ENCODE data around the gene AQP2.

AQP2 gene, protein sequence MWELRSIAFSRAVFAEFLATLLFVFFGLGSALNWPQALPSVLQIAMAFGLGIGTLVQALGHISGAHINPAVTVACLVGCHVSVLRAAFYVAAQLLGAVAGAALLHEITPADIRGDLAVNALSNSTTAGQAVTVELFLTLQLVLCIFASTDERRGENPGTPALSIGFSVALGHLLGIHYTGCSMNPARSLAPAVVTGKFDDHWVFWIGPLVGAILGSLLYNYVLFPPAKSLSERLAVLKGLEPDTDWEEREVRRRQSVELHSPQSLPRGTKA

DNA sequence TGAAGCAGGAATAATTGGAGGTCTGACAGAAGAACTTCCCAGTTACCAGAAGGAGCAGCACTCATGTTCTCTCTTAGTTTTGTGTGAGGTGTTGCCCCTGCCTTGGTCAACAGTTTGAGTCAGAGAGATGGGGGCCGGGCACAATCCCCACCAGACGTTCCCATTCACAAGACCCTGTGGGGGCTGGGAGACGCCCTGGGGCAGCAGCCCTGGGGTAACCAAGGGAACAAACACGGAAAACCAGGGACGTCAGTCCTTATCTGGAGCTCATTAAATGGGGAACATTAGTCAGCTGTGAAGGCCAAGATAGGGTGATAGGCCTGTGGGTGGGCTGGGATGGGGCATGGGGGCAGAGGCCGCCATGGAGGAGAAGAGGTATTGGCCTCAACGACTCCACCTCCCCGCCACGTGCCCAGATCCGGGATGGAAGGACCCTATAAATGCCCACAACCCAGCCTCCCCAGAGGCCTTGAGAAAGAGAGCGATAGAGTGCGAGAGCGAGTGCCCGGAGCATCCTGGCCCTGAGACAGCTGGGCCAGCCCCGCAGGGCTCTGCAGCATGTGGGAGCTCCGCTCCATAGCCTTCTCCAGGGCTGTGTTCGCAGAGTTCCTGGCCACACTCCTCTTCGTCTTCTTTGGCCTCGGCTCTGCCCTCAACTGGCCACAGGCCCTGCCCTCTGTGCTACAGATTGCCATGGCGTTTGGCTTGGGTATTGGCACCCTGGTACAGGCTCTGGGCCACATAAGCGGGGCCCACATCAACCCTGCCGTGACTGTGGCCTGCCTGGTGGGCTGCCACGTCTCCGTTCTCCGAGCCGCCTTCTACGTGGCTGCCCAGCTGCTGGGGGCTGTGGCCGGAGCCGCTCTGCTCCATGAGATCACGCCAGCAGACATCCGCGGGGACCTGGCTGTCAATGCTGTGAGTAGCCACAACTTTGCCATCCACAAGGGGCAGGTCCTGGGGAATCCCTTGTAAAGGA lies at the start of gene AQP2:
Gene AQP2, plus strand, starts transcription at position 465 of the 979 bp plus-strand sequence. Its CDS starts 94 bp downstream, at position 559.
- DNase-seq (ENCODE audit: low spot score) = no peak

DNA sequence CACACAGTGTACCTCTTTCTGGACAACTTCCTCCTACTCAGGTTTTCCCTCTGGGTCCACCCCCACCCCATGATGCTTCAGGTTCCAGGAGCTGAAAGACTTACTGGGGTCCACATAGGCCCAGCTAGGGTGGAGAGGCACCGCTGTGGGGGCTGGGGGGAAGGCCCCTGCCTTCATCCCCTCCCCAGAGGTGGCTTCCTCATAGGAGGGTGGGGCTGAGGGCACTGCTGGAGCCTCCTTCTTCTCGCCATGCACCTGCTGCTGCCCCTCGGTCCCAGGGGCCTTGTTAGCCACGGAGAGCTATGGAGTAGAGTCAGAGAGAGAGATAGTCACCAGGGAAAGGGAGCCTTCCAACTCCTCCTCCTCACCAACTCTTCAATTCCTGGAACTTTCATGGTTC lies 49.5 kb upstream of the AQP2 start:
- DNase-seq (ENCODE audit: low spot score) = no peak

GRCh38 chr12:49901986-49902385 lies 48.6 kb upstream of the AQP2 start:
- DNase-seq (ENCODE audit: low spot score) = no peak

- no peak for DNase-seq (ENCODE audit: low spot score)
Measured at GRCh38 chr12:49902399-49903350, 47.9 kb upstream of the AQP2 start.

- DNase-seq (ENCODE audit: low spot score) = no peak
Measured at GRCh38 chr12:49903351-49903699, 47.2 kb upstream of the AQP2 start.

- no peak for DNase-seq (ENCODE audit: low spot score)
Measured at GRCh38 chr12:49903700-49904423, 46.7 kb upstream of the AQP2 start, which contains the start of gene FAIM2. TSS of gene FAIM2 (minus strand) at chr12:49903900. CDS start at chr12:49903792, 108 bp downstream.

DNA sequence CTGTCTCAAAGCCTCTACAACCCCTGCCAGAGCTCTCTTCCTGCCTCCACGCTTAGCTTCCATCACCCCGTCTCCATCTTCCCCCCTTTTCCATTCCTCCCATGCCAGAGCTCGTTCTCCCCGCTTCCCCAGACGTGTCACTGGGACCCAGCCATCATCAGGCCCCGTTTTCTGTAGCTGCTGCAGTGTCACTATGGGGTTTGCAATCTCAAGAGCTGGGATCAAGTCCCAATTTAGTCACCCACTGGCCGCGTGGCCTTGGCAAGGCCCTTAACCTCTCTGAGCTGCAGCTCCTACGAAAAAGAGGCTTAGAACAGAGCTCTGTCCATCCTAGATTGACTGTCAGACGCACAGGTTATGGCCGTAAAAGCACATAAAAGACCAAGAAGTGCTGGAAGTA lies 45.9 kb upstream of the AQP2 start:
- no peak for DNase-seq (ENCODE audit: low spot score)

DNA sequence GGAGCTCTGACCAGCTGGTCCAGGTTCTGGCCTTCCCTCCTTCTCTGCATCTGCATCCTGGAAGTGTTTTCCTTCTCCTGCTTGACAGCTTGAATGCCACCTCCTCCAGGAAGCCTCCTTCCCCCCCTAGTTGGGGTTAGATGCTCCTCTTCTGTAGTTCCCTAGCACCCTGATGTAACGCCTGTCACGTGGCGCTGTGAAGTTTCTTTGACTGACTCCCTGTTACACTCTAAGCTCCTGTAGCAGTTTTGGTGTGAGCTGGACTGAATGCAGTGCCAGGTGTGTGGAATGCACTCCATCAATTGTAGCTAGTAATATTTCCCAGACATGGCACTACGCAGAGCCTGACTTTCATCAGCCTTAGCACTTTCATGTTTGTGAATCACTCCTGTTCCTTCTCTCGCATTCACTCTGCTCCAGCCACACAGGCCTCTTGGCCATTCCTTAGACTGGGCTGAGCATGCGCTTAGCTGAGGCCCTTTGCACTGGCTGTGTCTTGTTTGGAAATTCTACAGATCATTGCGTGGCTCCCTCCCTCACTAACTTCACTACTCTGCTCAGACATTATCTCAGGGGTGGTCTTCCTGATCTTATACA lies 44.7 kb upstream of the AQP2 start:
- DNase-seq (ENCODE audit: low spot score) = no peak

DNA sequence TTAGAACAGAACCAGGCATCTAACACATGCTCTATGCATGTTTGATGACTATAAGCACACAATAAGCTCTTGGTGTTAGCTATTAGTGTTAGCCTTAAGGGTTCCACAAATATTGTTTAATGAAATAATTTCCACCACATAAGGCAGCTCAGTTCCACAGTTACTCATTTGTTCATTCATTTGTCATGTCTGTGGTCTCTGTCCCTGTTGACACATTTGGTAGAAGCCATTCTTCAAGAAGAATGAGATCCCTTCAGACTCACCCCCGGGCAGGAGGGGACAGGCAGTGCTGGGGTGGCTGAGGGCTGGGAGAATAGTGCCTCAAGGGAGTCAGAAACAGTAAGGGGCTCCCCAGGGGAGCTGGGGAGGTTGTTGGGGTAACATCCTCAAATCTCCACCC lies 43.2 kb upstream of the AQP2 start:
- no peak for DNase-seq (ENCODE audit: low spot score)

- no peak for DNase-seq (ENCODE audit: low spot score)
Measured at GRCh38 chr12:49909356-49909755, 41.2 kb upstream of the AQP2 start.

GRCh38 chr12:49909826-49910225 lies 40.7 kb upstream of the AQP2 start:
- no peak for DNase-seq (ENCODE audit: low spot score)

- no peak for DNase-seq (ENCODE audit: low spot score)
Measured at GRCh38 chr12:49910331-49911212, 40.0 kb upstream of the AQP2 start.

DNA sequence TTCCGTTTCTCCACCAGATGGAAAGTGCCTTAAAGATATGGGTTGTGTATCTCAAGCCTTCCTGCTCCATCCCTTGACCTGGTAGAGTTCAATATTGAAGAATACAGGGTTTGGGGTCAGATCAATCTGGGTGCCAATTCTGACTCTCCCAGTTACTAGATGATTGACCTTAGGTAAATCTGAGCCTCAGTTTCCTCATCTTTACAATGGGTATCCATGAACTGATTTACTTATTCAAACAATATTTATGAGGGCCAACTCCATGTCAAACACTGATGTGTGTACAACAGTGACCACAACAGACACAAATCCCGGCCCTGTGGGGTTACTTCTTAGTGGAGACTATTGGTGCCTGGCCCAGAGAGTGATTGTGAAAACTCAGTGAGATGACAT lies 39.3 kb upstream of the AQP2 start:
- DNase-seq (ENCODE audit: low spot score) = no peak

DNA sequence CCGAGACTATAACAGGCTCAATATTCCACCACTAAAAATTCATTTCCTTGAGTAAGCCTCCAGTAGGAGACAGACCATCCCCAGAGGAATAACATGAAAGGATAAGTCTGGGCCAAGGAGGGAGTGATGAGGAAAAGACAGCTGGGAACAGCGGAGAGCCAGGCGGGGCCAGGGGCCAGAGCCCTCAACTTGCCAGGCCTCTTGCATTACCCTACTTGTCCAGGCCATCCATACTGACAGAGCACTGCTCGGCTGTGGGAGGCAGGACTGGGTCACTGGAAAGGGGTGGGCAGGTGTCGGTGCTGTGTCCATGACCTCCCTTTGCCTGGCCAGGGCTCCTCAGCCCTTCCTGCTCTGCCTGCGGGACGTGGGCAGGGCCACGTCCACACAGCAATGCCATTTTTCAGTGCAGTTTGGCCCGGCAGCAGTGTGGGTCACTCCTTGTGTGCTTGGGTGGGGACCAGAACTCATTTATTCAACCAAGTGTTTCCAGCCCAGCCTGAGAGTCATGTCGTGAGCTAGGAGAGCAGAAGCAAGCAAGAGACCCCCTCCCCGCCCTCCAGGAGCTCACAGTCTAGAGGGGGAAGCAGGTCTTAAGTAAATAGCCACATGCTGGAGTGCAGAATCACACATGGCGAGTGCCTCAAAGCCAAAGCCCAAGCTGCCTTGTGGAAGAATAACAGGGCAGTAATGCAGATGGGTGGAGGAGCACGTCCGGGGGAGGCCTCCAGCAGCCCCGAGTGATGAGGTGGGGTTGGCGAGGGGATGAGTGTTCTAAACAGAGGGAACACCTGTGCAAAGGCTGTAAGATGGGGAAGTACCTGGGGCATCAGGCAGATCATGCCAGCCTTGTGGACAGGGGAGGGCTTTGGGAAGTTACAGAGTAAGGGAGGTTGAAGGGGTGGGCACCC lies 37.9 kb upstream of the AQP2 start:
- no peak for DNase-seq (ENCODE audit: low spot score)

GRCh38 chr12:49916129-49916919 lies 34.2 kb upstream of the AQP2 start:
- DNase-seq (ENCODE audit: low spot score) = no peak

GRCh38 chr12:49917166-49917787 lies 33.3 kb upstream of the AQP2 start:
- no peak for DNase-seq (ENCODE audit: low spot score)

DNA sequence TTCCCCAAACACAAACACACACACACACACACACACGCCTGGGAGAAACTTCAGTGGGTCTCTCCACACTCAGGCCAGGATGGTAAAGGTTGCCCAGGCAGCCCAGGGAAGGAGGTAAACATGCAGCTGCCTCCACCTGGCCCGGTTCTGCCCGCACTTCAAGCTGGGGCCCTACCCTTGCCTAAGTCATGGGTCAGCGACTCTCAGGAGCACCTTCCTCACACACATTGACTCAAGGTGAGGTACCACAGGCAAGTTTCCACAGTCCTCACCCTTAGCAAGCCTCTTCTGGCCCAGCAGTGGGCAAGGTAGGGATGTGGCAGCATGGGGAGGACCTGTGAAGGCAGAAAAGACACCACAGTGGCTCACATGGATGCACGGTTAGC lies 32.8 kb upstream of the AQP2 start:
- DNase-seq (ENCODE audit: low spot score) = no peak

Measured in RKO (cell line).